HepG2 (cell line): Measurements from ENCODE around the gene BABAM2. TPM values are rescaled to one million over a fixed set of nuclear protein-coding genes. Genes with fewer than 3 reads are reported as not detected.

Experiments used
- ATAC-seq: fragments of 200-7000 bp; cut with Tn5 transposase; 3 replicates; pipeline ENCODE4 v1.9.1; 2020; ENCODE audit warnings: mild to moderate bottlenecking, moderate library complexity
- BruUV-seq: library from RNA; stranded (reverse); fragments of 400-500 nt; replicated peaks from 2 replicates; lab custom pipeline; 2021; lab: Mats Ljungman, UMichigan
- CTCF ChIA-PET: fragments of 300-600 bp; formaldehyde crosslinking; extraction: SDS; loops from one replicate; lab custom pipeline; 2021; ENCODE audit warnings: low total read pairs, inconsistent platforms, low intra/inter-chr PET ratio; lab: Yijun Ruan, JAX
- POLR2A ChIA-PET: fragments of 350-600 bp; sonication (Branson Sonifier 250); formaldehyde crosslinking; loops from one replicate; lab custom pipeline; 2020; ENCODE audit warnings: antibody characterized with exemption, inconsistent platforms; lab: Yijun Ruan, JAX
- DNase-seq: peaks from one replicate; pipeline ENCODE4 v3.0.0-alpha.2; 2015; ENCODE audit warnings: low spot score
- FAIRE-seq: peaks from 3 replicates; lab custom pipeline; 2011; peaks lifted over from hg19 to GRCh38; lab: Jason Lieb, UNC
- H2AFZ ChIP-seq: one replicate; pipeline ENCODE4 v1.6.1; 2011; ENCODE audit warnings: low read length, inconsistent platforms
- H3K27ac ChIP-seq: fragments of 300-600 bp; 3 replicates; pipeline ENCODE4 v1.8.0; 2011; ENCODE audit warnings: mixed run types, mild to moderate bottlenecking, mixed read lengths, low read length, inconsistent platforms; ENCODE audit not compliant: insufficient read depth; ENCODE audit errors: extremely low read length
- H3K27me3 ChIP-seq, 2 experiments: fragments of 200-600 bp in 1 of 2; 2 replicates in 1 of 2; 3 replicates in 1 of 2; pipeline versions ENCODE4 v1.6.0 to v1.8.0; 2011; ENCODE audit warnings: low read length in 2 of 2, mild to moderate bottlenecking in 2 of 2, moderate library complexity in 2 of 2, inconsistent platforms in 1 of 2; ENCODE audit not compliant: insufficient read depth in 2 of 2, control insufficient read depth in 1 of 2
- H3K36me3 ChIP-seq, 2 experiments: fragments of 200-600 bp in 1 of 2; replicated peaks in 1 of 2; 2 replicates in 1 of 2; 3 replicates in 1 of 2; pipeline versions ENCODE4 v1.5.1 to v1.8.0; 2011; ENCODE audit warnings: low read length in 2 of 2, inconsistent platforms in 1 of 2; ENCODE audit not compliant: insufficient read depth in 2 of 2, control insufficient read depth in 1 of 2
- H3K4me1 ChIP-seq: 2 replicates; pipeline ENCODE4 v1.5.1; 2012; ENCODE audit warnings: low read length, inconsistent platforms; ENCODE audit not compliant: insufficient read depth
- H3K4me2 ChIP-seq: 2 replicates; pipeline ENCODE4 v1.6.0; 2011; ENCODE audit warnings: low read depth, low read length, inconsistent platforms
- H3K4me3 ChIP-seq, 3 experiments: fragments of 200-600 bp in 1 of 3; sonication (generic), shearing (Covaris generic) in 1 of 3; replicated peaks in 1 of 3; 2 replicates each; pipeline ENCODE4 v1.5.1; 2011 to 2016; ENCODE audit warnings: low read length in 3 of 3, inconsistent platforms in 2 of 3, low read depth in 2 of 3, mild to moderate bottlenecking in 2 of 3, control low read depth in 1 of 3, mixed read lengths in 1 of 3; ENCODE audit not compliant: insufficient read depth in 1 of 3
- H3K79me2 ChIP-seq: one replicate; pipeline ENCODE4 v1.6.1; 2011; ENCODE audit warnings: low read length, inconsistent platforms; ENCODE audit not compliant: insufficient read depth
- H3K9ac ChIP-seq: 2 replicates; pipeline ENCODE4 v1.6.0; 2011; ENCODE audit warnings: mild to moderate bottlenecking, low read depth, low read length, inconsistent platforms; ENCODE audit not compliant: insufficient read depth
- H3K9me3 ChIP-seq: 2 replicates; pipeline ENCODE4 v1.5.1; 2012; ENCODE audit warnings: mild to moderate bottlenecking, low read length
- H4K20me1 ChIP-seq: 2 replicates; pipeline ENCODE4 v1.6.0; 2011; ENCODE audit warnings: inconsistent platforms, mild to moderate bottlenecking, low read length, moderate library complexity; ENCODE audit not compliant: insufficient read depth
- CAMTA2 ChIP-seq: sonication (generic); formaldehyde crosslinking; IDR thresholded peaks from 2 replicates; pipeline ENCODE4 v1.4.0; 2020; ENCODE audit warnings: mild to moderate bottlenecking, missing genetic modification reagents, borderline replicate concordance
- HES4 ChIP-seq: sonication (generic); formaldehyde crosslinking; IDR thresholded peaks from 2 replicates; pipeline ENCODE4 v1.9.0; 2021; ENCODE audit warnings: mild to moderate bottlenecking, missing genetic modification reagents, borderline replicate concordance
- PRPF4 ChIP-seq: fragments of 200-400 bp; formaldehyde crosslinking; IDR thresholded peaks from 2 replicates; pipeline ENCODE4 v1.6.1; 2016; ENCODE audit warnings: low read length, low read depth; ENCODE audit not compliant: poor library complexity, severe bottlenecking
- SIX4 ChIP-seq: sonication (generic); formaldehyde crosslinking; IDR thresholded peaks from 2 replicates; pipeline ENCODE4 v1.4.0; 2020; ENCODE audit warnings: missing genetic modification reagents
- SRY ChIP-seq: sonication (generic); formaldehyde crosslinking; IDR thresholded peaks from 2 replicates; pipeline ENCODE4 v1.8.0; 2022; ENCODE audit warnings: mild to moderate bottlenecking, missing genetic modification reagents
- ZNF333 ChIP-seq: sonication (generic); formaldehyde crosslinking; IDR thresholded peaks from 2 replicates; pipeline ENCODE4 v1.4.0; 2020; ENCODE audit warnings: mild to moderate bottlenecking, missing genetic modification reagents, borderline replicate concordance
- ZNF441 ChIP-seq: sonication (generic); formaldehyde crosslinking; IDR thresholded peaks from 2 replicates; pipeline ENCODE4 v1.7.0; 2021; ENCODE audit warnings: missing genetic modification reagents, borderline replicate concordance
- ZNF567 ChIP-seq: sonication (generic); formaldehyde crosslinking; IDR thresholded peaks from 2 replicates; pipeline ENCODE4 v1.8.1; 2023; ENCODE audit warnings: mild to moderate bottlenecking, missing genetic modification reagents, borderline replicate concordance
- ZNF674 ChIP-seq: sonication (generic); formaldehyde crosslinking; IDR thresholded peaks from 2 replicates; pipeline ENCODE4 v1.5.0; 2020; ENCODE audit warnings: low read depth, mild to moderate bottlenecking, missing genetic modification reagents
- ZNF75D ChIP-seq: sonication (generic); formaldehyde crosslinking; IDR thresholded peaks from 2 replicates; pipeline ENCODE4 v1.8.1; 2023; ENCODE audit warnings: missing genetic modification reagents, mild to moderate bottlenecking, borderline replicate concordance
- ZSCAN31 ChIP-seq: sonication (generic); formaldehyde crosslinking; IDR thresholded peaks from 2 replicates; pipeline ENCODE4 v1.5.0; 2020; ENCODE audit warnings: low read depth, mild to moderate bottlenecking, missing genetic modification reagents
- WGBS: methylation state at CpG from one replicate; pipeline ENCODE4 v1.1.6; 2017; ENCODE audit warnings: low lambda C conversion rate; 5-methylcytosine and 5-hydroxymethylcytosine counted together
- in situ Hi-C: cut with HindIII; loops from 2 replicates; pipeline ENCODE4 v1.10.0; 2017; ENCODE audit warnings: low pct_unique_long_range_greater_than_20kb; ENCODE audit not compliant: extremely low pct_ligation_motif_present
- intact Hi-C: fragments of 100-400 bp; cut with micrococcal nuclease; formaldehyde crosslinking; loops from one replicate; pipeline ENCODE4 v1.10.0; 2022; ENCODE audit not compliant: unreplicated experiment
- polyA plus RNA-seq, 8 experiments: library from polyadenylated mRNA; depleted of rRNA in 3 of 8; stranded (reverse) in 7 of 8; unstranded in 1 of 8; fragments of >200 nt; fragmentation: Illumina TruSeq in 4 of 8; extraction: Trizol in 4 of 8; gene quantifications; 2 replicates each; pipeline versions ENCODE4 v1.2.1 to v1.2.3, GENCODE V29; 2011 to 2016; ENCODE audit warnings: low read depth in 4 of 8, missing spikeins in 1 of 8, mixed read lengths in 1 of 8; ENCODE audit not compliant: insufficient read depth in 1 of 8
- total RNA-seq, 5 experiments: library from RNA; depleted of rRNA; stranded (reverse); fragments of >200 nt; fragmentation: Illumina TruSeq; extraction: Trizol; gene quantifications; 2 replicates each; pipeline ENCODE4 v1.2.3, GENCODE V29; 2016; ENCODE audit warnings: low read depth in 1 of 5
- TF ChIP-seq, protein P1 (sequence below): IDR thresholded peaks from 2 replicates; pipeline ENCODE4 v1.6.1; 2016; ENCODE audit warnings: missing genetic modification reagents, missing compliant biosample characterization
- TF ChIP-seq, protein P2 (sequence below): sonication (generic); formaldehyde crosslinking; IDR thresholded peaks from 2 replicates; pipeline ENCODE4 v1.9.0; 2021; ENCODE audit warnings: missing genetic modification reagents, borderline replicate concordance
- TF ChIP-seq, protein P3 (sequence below): sonication (generic); formaldehyde crosslinking; IDR thresholded peaks from 2 replicates; pipeline ENCODE4 v1.8.1; 2023; ENCODE audit warnings: mild to moderate bottlenecking, missing genetic modification reagents
- TF ChIP-seq, protein P4 (sequence below): IDR thresholded peaks from 2 replicates; pipeline ENCODE4 v1.6.1; 2016; ENCODE audit warnings: missing compliant biosample characterization, missing genetic modification reagents, borderline replicate concordance
- TF ChIP-seq, protein P5 (sequence below): sonication (generic); formaldehyde crosslinking; IDR thresholded peaks from 2 replicates; pipeline ENCODE4 v1.4.0; 2020; ENCODE audit warnings: missing genetic modification reagents

BABAM2 gene
- total and polyA plus RNA-seq, 2 of the 13 experiments (the other 11 are each of a cell fraction or from before 2014, with no cell fraction given), result 24.9 to 28.0 TPM

DNA sequence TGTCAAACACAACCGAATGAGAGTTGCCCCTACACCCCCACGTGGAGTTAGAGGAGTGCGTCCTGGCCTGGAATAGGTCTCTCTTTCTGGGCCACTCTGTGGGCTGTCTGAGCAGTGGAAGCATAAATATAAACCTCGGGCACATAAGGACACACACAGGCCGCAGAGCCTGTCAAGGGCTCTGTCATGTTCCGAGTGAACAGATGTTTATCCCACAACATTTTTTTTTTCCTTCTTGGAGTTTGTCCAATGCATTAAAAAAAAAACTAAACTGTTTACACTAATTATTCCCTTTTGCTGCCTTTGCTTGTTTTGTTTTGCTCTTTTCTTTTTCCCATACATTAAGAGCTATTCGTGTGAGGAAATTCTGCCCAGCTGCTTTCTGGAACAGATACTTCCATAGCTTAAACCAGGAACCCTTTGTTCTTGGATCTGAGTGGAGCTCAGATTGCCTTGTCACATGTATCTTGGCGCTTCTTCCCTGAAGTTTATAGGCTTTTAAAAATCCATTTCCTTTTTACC, 273.8 kb downstream of the BABAM2 start:
- FAIRE-seq, result no peak
- intact Hi-C loops, result no loop called here
- TF ChIP-seq ZNF441, result no peak
- no peak for TF ChIP-seq PRPF4
- TF ChIP-seq CAMTA2 (CRISPR knock-in tag), result no peak
- no peak for TF ChIP-seq ZNF75D (CRISPR knock-in tag)
- no peak for TF ChIP-seq ZNF333 (CRISPR knock-in tag)
- no peak for TF ChIP-seq ZNF567 (CRISPR knock-in tag)
- TF ChIP-seq, protein P1, sequence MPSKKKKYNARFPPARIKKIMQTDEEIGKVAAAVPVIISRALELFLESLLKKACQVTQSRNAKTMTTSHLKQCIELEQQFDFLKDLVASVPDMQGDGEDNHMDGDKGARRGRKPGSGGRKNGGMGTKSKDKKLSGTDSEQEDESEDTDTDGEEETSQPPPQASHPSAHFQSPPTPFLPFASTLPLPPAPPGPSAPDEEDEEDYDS, result no peak
- TF ChIP-seq, protein P2, sequence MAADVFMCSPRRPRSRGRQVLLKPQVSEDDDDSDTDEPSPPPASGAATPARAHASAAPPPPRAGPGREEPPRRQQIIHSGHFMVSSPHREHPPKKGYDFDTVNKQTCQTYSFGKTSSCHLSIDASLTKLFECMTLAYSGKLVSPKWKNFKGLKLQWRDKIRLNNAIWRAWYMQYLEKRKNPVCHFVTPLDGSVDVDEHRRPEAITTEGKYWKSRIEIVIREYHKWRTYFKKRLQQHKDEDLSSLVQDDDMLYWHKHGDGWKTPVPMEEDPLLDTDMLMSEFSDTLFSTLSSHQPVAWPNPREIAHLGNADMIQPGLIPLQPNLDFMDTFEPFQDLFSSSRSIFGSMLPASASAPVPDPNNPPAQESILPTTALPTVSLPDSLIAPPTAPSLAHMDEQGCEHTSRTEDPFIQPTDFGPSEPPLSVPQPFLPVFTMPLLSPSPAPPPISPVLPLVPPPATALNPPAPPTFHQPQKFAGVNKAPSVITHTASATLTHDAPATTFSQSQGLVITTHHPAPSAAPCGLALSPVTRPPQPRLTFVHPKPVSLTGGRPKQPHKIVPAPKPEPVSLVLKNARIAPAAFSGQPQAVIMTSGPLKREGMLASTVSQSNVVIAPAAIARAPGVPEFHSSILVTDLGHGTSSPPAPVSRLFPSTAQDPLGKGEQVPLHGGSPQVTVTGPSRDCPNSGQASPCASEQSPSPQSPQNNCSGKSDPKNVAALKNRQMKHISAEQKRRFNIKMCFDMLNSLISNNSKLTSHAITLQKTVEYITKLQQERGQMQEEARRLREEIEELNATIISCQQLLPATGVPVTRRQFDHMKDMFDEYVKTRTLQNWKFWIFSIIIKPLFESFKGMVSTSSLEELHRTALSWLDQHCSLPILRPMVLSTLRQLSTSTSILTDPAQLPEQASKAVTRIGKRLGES (CRISPR knock-in tag), result no peak
- TF ChIP-seq HES4 (CRISPR knock-in tag), result no peak
- no peak for TF ChIP-seq ZNF674 (CRISPR knock-in tag)
- no peak for TF ChIP-seq SRY
- no peak for TF ChIP-seq ZSCAN31
- no peak for TF ChIP-seq SIX4 (CRISPR knock-in tag)
- TF ChIP-seq, protein P3, sequence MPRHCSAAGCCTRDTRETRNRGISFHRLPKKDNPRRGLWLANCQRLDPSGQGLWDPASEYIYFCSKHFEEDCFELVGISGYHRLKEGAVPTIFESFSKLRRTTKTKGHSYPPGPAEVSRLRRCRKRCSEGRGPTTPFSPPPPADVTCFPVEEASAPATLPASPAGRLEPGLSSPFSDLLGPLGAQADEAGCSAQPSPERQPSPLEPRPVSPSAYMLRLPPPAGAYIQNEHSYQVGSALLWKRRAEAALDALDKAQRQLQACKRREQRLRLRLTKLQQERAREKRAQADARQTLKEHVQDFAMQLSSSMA (CRISPR knock-in tag), result no peak
- TF ChIP-seq, protein P4, sequence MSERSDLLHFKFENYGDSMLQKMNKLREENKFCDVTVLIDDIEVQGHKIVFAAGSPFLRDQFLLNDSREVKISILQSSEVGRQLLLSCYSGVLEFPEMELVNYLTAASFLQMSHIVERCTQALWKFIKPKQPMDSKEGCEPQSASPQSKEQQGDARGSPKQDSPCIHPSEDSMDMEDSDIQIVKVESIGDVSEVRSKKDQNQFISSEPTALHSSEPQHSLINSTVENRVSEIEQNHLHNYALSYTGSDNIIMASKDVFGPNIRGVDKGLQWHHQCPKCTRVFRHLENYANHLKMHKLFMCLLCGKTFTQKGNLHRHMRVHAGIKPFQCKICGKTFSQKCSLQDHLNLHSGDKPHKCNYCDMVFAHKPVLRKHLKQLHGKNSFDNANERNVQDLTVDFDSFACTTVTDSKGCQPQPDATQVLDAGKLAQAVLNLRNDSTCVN, result no peak
- TF ChIP-seq, protein P5, sequence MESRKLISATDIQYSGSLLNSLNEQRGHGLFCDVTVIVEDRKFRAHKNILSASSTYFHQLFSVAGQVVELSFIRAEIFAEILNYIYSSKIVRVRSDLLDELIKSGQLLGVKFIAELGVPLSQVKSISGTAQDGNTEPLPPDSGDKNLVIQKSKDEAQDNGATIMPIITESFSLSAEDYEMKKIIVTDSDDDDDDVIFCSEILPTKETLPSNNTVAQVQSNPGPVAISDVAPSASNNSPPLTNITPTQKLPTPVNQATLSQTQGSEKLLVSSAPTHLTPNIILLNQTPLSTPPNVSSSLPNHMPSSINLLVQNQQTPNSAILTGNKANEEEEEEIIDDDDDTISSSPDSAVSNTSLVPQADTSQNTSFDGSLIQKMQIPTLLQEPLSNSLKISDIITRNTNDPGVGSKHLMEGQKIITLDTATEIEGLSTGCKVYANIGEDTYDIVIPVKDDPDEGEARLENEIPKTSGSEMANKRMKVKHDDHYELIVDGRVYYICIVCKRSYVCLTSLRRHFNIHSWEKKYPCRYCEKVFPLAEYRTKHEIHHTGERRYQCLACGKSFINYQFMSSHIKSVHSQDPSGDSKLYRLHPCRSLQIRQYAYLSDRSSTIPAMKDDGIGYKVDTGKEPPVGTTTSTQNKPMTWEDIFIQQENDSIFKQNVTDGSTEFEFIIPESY, result no peak

More for the DNA sequence above, 273.8 kb downstream of the BABAM2 start:
- H3K9ac ChIP-seq, result no peak overlapping the region
- H3K4me3 ChIP-seq, result no peak overlapping the region
- no peaks in the 10 kb centered on the region for H3K27me3 ChIP-seq
- ATAC-seq (no peak), DNase-seq (no peak)
- in situ Hi-C loops, result no loop called here
- H2AFZ ChIP-seq, result no peak overlapping the region
- no peak overlapping the region for H3K27ac ChIP-seq
- CTCF ChIA-PET, result no interaction called here
- no peaks in the 10 kb centered on the region for H3K79me2 ChIP-seq
- 88% methylated on average over 8 of the region's 8 CpGs for WGBS
- no peaks in the 10 kb centered on the region for H3K36me3 ChIP-seq
- H4K20me1 ChIP-seq, result no peaks in the 10 kb centered on the region
- no TSS peak for BruUV-seq
- peaks cover 1% of the 10 kb centered on the region for H3K4me1 ChIP-seq
- POLR2A ChIA-PET, result no interaction called here
- H3K9me3 ChIP-seq, result no peaks in the 10 kb centered on the region
- no peak overlapping the region for H3K4me2 ChIP-seq
